GM13977 (cell line): Measurements from ENCODE around the gene MCM3AP.

Experiments used
- DNase-seq: peaks from one replicate; pipeline ENCODE4 v3.0.0; 2012; ENCODE audit warnings: low spot score
- CTCF ChIP-seq: IDR thresholded peaks from 2 replicates; pipeline ENCODE4 v1.5.1; 2012; ENCODE audit warnings: mild to moderate bottlenecking, control low read depth; ENCODE audit not compliant: insufficient read depth; ENCODE audit errors: extremely low read depth, missing control alignments
- in situ Hi-C: fragments of 300-500 bp; cut with MboI; formaldehyde crosslinking; loops from one replicate; pipeline ENCODE4 v1.12.0; 2022; ENCODE audit warnings: low sequenced_read_pairs, low pct_unique_long_range_greater_than_20kb, mixed read lengths, inconsistent platforms; ENCODE audit not compliant: unreplicated experiment

MCM3AP gene

DNA sequence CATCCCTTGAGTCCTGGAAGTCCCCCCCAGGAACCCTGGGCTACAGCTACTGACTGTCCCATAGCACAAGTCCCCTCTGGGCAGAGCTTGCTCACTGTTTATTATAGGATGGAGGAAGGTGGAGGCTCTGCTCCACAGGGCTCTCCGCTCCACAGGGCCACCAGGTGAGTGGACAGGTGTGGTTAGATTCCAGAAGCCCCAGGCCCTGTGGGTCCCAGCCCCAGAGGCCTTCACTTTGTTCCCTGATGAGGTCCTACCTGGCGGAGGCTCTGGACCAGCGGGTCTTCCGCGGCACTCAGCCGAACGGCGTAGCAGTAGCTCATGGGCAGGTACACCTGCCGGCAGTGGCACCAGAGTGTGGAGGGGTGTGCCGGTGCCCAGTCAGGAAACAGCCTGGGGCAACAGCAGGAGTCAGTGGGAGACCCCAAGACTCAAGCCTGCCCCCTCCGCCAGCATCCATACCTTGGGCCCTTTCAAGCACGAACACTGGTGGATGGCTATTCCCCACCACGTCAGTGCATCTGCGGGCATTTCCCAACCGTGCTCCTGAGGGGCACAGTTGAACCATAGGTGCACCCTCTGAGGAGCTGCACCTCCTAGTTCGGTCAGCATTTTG lies 69.2 kb downstream of the MCM3AP start:
- in situ Hi-C loops, result no loop called here
- TF ChIP-seq CTCF, result no peak
- no peak for DNase-seq

GRCh38 chr21:46215436-46216131 lies 69.8 kb downstream of the MCM3AP start:
- TF ChIP-seq CTCF, result no peak
- in situ Hi-C loops, result no loop called here
- DNase-seq, result no peak

- TF ChIP-seq CTCF, result no peak
- in situ Hi-C loops, result no loop called here
- DNase-seq, result no peak
Observed at GRCh38 chr21:46214478-46215340, 70.7 kb downstream of the MCM3AP start.

DNA sequence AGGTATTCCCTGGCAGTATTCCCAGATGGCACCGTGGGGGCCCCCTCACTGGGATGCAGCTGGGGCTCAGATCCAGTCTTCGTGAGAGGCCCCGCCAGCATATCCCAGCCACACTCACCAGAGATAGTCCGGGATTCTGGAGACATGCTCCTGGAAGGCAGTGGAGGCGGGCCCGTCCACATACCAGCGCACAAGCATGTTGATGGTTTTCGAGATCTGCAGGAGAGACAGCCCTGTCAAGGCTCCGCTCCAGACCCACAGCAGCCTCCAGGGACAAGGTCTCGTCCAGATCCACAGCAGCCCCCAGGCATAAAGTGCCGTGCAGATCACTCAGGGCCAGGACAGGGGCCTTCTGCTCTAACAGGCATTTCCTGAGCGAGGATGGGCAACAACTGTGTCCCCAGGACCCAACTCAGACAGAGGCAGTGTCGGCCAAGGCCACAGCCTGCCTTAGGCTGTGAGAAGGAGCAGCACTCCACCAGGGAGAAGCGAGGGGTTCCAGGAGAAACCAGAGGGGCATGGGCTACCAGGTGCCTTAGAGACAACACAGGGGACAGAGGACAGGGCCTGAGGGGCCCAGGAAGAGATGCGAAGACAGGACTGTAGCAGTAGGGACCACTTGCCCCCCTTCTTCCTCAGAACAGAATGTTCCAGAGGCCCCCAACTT lies 71.7 kb downstream of the MCM3AP start:
- no peak for DNase-seq
- in situ Hi-C loops, result no loop called here

DNA sequence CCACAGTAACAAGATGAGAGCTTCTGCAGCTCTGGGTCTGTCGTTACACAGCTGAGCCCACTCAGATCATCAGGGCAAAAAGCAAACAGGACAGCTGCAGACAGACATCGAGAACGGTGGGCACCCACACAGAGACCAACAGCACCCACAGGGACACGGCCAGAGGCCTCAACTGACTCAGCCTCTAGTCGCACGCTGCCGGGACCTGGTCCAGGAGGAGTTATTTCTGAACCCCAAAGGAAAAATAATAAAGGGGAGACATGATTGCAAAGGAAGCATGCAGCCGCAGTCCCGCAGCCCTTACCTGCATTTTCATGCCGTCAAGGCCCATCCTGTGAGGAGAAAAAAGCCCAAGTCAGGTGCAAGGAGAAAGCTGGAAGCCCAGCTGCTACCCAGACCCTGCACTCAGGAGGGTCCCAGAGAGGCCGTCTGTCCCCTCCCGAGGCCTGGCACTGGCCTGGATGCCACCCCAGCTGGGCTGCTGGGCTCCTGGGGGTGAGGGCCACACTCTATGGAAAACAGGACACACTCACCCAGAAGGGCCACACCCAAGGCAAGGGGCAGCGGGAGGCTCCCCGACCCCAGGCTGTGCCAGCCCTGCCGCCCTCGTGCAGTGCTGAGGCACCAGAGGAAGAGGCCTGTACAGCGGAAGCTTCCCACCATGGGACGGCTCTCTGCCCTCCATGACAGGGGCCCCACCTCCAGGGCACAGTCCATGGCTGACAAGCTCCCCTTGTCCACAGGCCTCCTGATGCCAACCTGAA lies 72.5 kb downstream of the MCM3AP start:
- no peak for DNase-seq
- no peak for TF ChIP-seq CTCF
- in situ Hi-C loops, result no loop called here

More for the DNA sequence above, 71.7 kb downstream of the MCM3AP start:
- no peak for TF ChIP-seq CTCF
